Measurements from ENCODE around the gene MPRIP.

DNA sequence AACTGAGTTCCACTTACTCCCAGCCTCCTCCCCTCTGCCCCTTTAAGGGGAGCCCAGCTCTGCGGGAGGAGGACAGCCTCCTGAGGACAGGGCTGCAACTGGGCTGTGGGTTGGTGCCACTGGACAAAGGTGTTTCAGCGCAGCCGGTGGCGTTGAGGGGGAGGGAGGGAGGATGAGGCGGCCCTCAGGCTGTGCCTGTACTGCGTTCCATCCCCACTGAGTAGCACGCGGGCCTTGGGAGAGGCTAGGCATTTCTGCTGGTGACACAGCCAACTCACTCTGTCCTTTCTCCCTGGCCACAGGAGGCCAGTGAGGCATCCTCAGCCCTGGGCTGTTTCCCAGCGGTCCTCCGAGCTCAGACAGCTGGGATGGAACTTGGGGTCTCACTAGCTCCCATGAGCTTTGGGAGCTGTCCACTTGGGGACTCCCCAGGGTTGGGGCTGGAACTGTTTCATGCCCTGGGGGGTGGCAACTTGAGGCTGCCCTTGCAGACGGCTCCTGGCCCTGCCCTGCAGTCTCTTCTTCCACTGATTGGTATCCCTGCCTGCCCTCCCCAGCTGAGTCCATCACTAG, 70.5 kb downstream of the MPRIP start:
- no peak for TF ChIP-seq ZSCAN22 (CRISPR knock-in tag; IDR thresholded peaks at IDR 0.05)
- TF ChIP-seq ISX (CRISPR knock-in tag; conservative IDR thresholded peaks at IDR 0.05), result no peak
- TF ChIP-seq, protein P1, sequence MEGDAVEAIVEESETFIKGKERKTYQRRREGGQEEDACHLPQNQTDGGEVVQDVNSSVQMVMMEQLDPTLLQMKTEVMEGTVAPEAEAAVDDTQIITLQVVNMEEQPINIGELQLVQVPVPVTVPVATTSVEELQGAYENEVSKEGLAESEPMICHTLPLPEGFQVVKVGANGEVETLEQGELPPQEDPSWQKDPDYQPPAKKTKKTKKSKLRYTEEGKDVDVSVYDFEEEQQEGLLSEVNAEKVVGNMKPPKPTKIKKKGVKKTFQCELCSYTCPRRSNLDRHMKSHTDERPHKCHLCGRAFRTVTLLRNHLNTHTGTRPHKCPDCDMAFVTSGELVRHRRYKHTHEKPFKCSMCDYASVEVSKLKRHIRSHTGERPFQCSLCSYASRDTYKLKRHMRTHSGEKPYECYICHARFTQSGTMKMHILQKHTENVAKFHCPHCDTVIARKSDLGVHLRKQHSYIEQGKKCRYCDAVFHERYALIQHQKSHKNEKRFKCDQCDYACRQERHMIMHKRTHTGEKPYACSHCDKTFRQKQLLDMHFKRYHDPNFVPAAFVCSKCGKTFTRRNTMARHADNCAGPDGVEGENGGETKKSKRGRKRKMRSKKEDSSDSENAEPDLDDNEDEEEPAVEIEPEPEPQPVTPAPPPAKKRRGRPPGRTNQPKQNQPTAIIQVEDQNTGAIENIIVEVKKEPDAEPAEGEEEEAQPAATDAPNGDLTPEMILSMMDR (CRISPR knock-in tag; IDR thresholded peaks at IDR 0.05), result no peak
- no peak for TF ChIP-seq HDAC6 (IDR thresholded peaks at IDR 0.05; ENCODE audit: low read depth, low read length)
- TF ChIP-seq ZNF274 (CRISPR knock-in tag; IDR thresholded peaks at IDR 0.05), result no peak
- TF ChIP-seq EZH2 (conservative IDR thresholded peaks at IDR 0.05; ENCODE audit: low read depth, low read length), result no peak
- no peak for TF ChIP-seq ZNF136 (CRISPR knock-in tag; IDR thresholded peaks at IDR 0.05; ENCODE audit: low read depth)
- TF ChIP-seq STAG1 (CRISPR knock-in tag; IDR thresholded peaks at IDR 0.05), result no peak
- TF ChIP-seq, protein P2, sequence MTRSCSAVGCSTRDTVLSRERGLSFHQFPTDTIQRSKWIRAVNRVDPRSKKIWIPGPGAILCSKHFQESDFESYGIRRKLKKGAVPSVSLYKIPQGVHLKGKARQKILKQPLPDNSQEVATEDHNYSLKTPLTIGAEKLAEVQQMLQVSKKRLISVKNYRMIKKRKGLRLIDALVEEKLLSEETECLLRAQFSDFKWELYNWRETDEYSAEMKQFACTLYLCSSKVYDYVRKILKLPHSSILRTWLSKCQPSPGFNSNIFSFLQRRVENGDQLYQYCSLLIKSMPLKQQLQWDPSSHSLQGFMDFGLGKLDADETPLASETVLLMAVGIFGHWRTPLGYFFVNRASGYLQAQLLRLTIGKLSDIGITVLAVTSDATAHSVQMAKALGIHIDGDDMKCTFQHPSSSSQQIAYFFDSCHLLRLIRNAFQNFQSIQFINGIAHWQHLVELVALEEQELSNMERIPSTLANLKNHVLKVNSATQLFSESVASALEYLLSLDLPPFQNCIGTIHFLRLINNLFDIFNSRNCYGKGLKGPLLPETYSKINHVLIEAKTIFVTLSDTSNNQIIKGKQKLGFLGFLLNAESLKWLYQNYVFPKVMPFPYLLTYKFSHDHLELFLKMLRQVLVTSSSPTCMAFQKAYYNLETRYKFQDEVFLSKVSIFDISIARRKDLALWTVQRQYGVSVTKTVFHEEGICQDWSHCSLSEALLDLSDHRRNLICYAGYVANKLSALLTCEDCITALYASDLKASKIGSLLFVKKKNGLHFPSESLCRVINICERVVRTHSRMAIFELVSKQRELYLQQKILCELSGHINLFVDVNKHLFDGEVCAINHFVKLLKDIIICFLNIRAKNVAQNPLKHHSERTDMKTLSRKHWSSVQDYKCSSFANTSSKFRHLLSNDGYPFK (CRISPR knock-in tag; IDR thresholded peaks at IDR 0.05; ENCODE audit: borderline replicate concordance), result no peak
- TF ChIP-seq, protein P3, sequence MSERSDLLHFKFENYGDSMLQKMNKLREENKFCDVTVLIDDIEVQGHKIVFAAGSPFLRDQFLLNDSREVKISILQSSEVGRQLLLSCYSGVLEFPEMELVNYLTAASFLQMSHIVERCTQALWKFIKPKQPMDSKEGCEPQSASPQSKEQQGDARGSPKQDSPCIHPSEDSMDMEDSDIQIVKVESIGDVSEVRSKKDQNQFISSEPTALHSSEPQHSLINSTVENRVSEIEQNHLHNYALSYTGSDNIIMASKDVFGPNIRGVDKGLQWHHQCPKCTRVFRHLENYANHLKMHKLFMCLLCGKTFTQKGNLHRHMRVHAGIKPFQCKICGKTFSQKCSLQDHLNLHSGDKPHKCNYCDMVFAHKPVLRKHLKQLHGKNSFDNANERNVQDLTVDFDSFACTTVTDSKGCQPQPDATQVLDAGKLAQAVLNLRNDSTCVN (CRISPR knock-in tag; IDR thresholded peaks at IDR 0.05; ENCODE audit: borderline replicate concordance), result no peak
